KBM-7 (cell line): ENCODE results near the gene PARD3.
A peak's percentile ranks its signal among the peaks of the same experiment; 100 is the strongest.

Source experiments
- DNase-seq: peaks from one replicate; pipeline ENCODE4 v3.0.0-alpha.2; 2015
- in situ Hi-C: fragments of 300-500 bp; cut with MboI; formaldehyde crosslinking; loops from 2 replicates; pipeline ENCODE4 v1.14.3; 2020; ENCODE audit warnings: low sequenced_read_pairs, low pct_unique_long_range_greater_than_20kb, mixed read lengths

PARD3 gene

GRCh38 chr10:34479520-34480179, 335.4 kb downstream of the PARD3 start:
- DNase-seq: no peak
- in situ Hi-C loops: no loop called here

- no peak for DNase-seq
- in situ Hi-C loops: no loop called here
These were observed 337.8 kb downstream of the PARD3 start for GRCh38 chr10:34477249-34477648.

GRCh38 chr10:34476608-34477007, 338.5 kb downstream of the PARD3 start:
- no peak for DNase-seq

GRCh38 chr10:34475786-34476185, 339.3 kb downstream of the PARD3 start:
- DNase-seq: no peak
- in situ Hi-C loops: no loop called here

More at GRCh38 chr10:34476608-34477007, 338.5 kb downstream of the PARD3 start:
- in situ Hi-C loops: no loop called here

- in situ Hi-C loops: no loop called here
- DNase-seq: no peak
These were observed 339.8 kb downstream of the PARD3 start for GRCh38 chr10:34475274-34475646.

GRCh38 chr10:34474555-34475273, 340.4 kb downstream of the PARD3 start:
- DNase-seq: no peak
- in situ Hi-C loops: no loop called here

- no peak for DNase-seq
- in situ Hi-C loops: no loop called here
These were observed 341.1 kb downstream of the PARD3 start for GRCh38 chr10:34474009-34474376.

GRCh38 chr10:34473174-34474008, 341.7 kb downstream of the PARD3 start:
- DNase-seq: no peak
- in situ Hi-C loops: no loop called here

- in situ Hi-C loops: no loop called here
- no peak for DNase-seq
These were observed 344.8 kb downstream of the PARD3 start for GRCh38 chr10:34470307-34470706.

- in situ Hi-C loops: no loop called here
- no peak for DNase-seq
These were observed 345.6 kb downstream of the PARD3 start for GRCh38 chr10:34469446-34469845.

GRCh38 chr10:34467902-34468301, 347.2 kb downstream of the PARD3 start:
- in situ Hi-C loops: no loop called here
- DNase-seq: no peak

- in situ Hi-C loops: no loop called here
- DNase-seq: no peak
These were observed 347.7 kb downstream of the PARD3 start for GRCh38 chr10:34467364-34467763.

GRCh38 chr10:34465678-34466077, 349.4 kb downstream of the PARD3 start:
- no peak for DNase-seq
- in situ Hi-C loops: no loop called here

- in situ Hi-C loops: no loop called here
- no peak for DNase-seq
These were observed 350.5 kb downstream of the PARD3 start for GRCh38 chr10:34464591-34464990.

GRCh38 chr10:34464000-34464399, 351.1 kb downstream of the PARD3 start:
- in situ Hi-C loops: no loop called here
- no peak for DNase-seq

- in situ Hi-C loops: no loop called here
- no peak for DNase-seq
These were observed 352.1 kb downstream of the PARD3 start for GRCh38 chr10:34462993-34463392.

GRCh38 chr10:34462056-34462455, 353.0 kb downstream of the PARD3 start:
- in situ Hi-C loops: no loop called here
- DNase-seq: no peak

GRCh38 chr10:34454590-34455261, 360.4 kb downstream of the PARD3 start:
- no peak for DNase-seq

GRCh38 chr10:34449836-34450235, 365.3 kb downstream of the PARD3 start:
- no peak for DNase-seq
- in situ Hi-C loops: no loop called here

More at GRCh38 chr10:34454590-34455261, 360.4 kb downstream of the PARD3 start:
- in situ Hi-C loops: no loop called here

GRCh38 chr10:34446049-34446448, 369.0 kb downstream of the PARD3 start:
- in situ Hi-C loops: no loop called here
- DNase-seq: peak; percentile 5
